GM19099 (cell line): ENCODE data around the gene RNF208.

ENCODE experiments used
- POLR2A ChIP-seq: IDR thresholded peaks from 3 replicates; pipeline ENCODE4 v1.6.1; 2011; ENCODE audit warnings: low read depth; ENCODE audit not compliant: insufficient read length; ENCODE audit errors: extremely low read depth

The RNF208 gene

GRCh38 chr9:137234758-137235423 lies 12.9 kb upstream of the RNF208 start:
- TF ChIP-seq POLR2A, result no peak

DNA sequence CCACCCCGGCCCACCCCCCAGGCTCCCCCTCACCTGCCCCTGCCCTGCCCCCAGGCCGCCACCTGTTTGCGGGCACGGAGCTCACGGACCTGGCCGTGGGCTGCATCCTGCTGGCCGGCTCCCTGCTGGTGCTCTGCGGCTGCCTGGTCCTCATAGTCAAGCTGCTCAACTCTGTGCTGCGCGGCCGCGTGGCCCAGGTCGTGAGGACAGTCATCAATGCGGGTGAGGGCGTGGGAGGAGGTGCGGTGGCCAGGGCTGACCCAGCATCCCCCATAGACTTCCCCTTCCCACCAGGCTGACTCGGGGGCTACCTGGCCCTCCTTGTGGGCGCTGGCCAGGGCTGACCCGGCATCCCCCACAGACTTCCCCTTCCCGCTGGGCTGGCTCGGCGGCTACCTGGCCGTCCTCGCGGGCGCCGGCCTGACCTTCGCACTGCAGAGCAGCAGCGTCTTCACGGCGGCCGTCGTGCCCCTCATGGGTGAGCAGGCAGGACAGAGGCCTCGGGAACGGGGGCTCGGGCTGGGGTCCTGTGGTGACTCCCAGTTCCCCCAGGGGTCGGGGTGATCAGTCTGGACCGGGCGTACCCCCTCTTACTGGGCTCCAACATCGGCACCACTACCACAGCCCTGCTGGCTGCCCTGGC lies 12.1 kb upstream of the RNF208 start:
- no peak for TF ChIP-seq POLR2A

- TF ChIP-seq POLR2A, result no peak
Observed at GRCh38 chr9:137233143-137233980, 11.3 kb upstream of the RNF208 start.

DNA sequence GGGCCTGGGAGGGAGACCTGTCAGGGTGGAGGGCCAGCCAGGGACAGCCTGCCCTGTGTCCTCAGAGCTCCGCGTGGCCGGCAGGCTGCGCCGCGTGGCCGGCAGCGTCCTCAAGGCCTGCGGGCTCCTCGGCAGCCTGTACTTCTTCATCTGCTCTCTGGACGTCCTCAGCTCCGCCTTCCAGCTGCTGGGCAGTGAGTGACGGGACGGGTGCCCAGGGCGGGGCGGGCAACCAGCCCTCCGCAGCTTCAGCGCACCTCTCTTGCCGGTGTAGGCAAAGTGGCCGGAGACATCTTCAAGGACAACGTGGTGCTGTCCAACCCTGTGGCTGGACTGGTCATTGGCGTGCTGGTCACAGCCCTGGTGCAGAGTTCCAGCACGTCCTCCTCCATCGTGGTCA lies 10.5 kb upstream of the RNF208 start:
- TF ChIP-seq POLR2A, result no peak

DNA sequence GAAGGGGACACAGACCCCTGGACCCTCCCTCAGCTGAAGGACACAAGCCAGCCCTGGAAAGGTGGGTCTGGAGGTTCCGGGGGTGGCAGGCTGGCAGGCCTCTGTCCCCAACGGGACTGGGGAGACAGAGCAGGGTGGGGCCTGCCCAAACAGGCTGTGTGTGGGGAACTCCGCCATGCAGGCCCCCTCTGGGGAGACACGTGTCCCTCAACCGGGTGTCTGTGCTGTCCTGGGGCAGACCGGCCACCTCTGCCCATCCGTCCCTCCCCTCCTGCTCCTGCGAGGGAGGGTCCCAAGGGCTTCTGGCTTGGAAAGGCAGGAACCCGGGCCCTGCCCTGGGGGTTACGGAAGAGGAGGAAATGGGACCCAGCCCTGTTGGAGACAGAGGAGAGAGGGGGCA lies 10.1 kb upstream of the RNF208 start:
- TF ChIP-seq POLR2A, result no peak

- no peak for TF ChIP-seq POLR2A
Observed at GRCh38 chr9:137231372-137232039, 9.5 kb upstream of the RNF208 start.

- no peak for TF ChIP-seq POLR2A
Observed at GRCh38 chr9:137230705-137231371, 8.8 kb upstream of the RNF208 start, which contains the start of gene SLC34A3. Gene SLC34A3, plus strand, starts transcription at chr9:137230901. Its CDS starts 802 bp downstream, at chr9:137231703.

DNA sequence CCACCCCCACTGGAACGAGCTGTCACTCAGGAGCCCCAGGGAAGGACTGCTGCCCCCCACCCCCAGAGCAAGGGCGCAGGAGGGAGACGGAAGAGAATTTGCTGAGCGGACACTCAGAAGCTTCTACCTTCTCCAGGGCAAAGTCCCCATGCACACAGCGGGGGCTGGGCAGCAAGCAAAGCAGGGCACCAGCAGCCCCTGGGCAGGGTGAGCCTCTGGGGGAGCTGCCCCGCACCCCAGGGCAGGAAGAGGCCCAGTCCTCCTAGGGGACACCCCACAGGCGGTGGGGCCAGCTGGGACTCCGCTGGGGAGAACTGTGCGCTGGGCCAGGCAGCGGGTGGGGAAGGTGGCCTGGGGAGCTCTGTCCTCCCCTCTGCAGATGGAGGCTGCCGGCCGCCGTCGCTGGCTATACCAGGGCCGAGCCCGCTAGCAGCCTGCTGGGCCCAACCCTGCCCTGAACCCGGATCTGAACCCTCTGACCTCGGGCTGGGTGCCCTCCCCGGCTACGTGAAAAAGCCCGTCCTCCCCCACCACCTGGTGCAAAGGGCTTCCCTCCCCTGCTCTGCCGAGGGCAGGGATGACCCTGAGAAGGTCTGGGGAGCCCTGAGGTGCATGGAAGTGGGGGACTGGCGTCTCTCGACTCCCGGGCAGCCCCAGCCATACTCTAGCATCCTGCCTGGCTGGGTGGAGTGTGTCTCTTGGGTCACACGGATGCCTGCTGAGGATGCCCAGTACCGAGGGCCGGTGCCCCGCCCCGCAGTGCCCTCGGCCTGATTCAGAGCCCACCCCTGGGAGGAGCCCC lies 8.1 kb upstream of the RNF208 start:
- TF ChIP-seq POLR2A, result no peak

- TF ChIP-seq POLR2A, result no peak
Observed at GRCh38 chr9:137228968-137229896, 7.2 kb upstream of the RNF208 start.

- no peak for TF ChIP-seq POLR2A
Observed at GRCh38 chr9:137228506-137228967, 6.5 kb upstream of the RNF208 start.

- TF ChIP-seq POLR2A, result no peak
Observed at GRCh38 chr9:137227853-137228505, 5.9 kb upstream of the RNF208 start.
